Measurements from ENCODE around the gene UBQLN2.

GRCh38 chrX:56600141-56600540 lies 36.7 kb downstream of the UBQLN2 start:
- TF ChIP-seq, protein P1, sequence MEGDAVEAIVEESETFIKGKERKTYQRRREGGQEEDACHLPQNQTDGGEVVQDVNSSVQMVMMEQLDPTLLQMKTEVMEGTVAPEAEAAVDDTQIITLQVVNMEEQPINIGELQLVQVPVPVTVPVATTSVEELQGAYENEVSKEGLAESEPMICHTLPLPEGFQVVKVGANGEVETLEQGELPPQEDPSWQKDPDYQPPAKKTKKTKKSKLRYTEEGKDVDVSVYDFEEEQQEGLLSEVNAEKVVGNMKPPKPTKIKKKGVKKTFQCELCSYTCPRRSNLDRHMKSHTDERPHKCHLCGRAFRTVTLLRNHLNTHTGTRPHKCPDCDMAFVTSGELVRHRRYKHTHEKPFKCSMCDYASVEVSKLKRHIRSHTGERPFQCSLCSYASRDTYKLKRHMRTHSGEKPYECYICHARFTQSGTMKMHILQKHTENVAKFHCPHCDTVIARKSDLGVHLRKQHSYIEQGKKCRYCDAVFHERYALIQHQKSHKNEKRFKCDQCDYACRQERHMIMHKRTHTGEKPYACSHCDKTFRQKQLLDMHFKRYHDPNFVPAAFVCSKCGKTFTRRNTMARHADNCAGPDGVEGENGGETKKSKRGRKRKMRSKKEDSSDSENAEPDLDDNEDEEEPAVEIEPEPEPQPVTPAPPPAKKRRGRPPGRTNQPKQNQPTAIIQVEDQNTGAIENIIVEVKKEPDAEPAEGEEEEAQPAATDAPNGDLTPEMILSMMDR (IDR thresholded peaks at IDR 0.05) = no peak
- TF ChIP-seq POLR2A (IDR thresholded peaks at IDR 0.05) = no peak

Measured in esophagus squamous epithelium (tissue), 4 donors.